ENCODE data around the gene EPHA4.

GRCh38 chr2:221486106-221486505 is 86.0 kb downstream of the EPHA4 start:
- no peak for TF ChIP-seq CTCF (IDR thresholded peaks at IDR 0.05)
- no peak for TF ChIP-seq EZH2 (IDR thresholded peaks at IDR 0.05; ENCODE audit: borderline replicate concordance, insufficient read depth, low read depth, low read length, poor library complexity, severe bottlenecking)
